ENCODE results near the gene PTPRN2. TPM values are rescaled to one million over a fixed set of nuclear protein-coding genes. Genes with fewer than 3 reads are reported as not detected.
A peak's percentile ranks its signal among the peaks of the same experiment; 100 is the strongest.

The PTPRN2 gene
- total and polyA plus RNA-seq, 2 of the 13 experiments (the other 11 are each of a cell fraction or from before 2014, with no cell fraction given) = 2.5 to 24.2 TPM

- TF ChIP-seq, protein P1, sequence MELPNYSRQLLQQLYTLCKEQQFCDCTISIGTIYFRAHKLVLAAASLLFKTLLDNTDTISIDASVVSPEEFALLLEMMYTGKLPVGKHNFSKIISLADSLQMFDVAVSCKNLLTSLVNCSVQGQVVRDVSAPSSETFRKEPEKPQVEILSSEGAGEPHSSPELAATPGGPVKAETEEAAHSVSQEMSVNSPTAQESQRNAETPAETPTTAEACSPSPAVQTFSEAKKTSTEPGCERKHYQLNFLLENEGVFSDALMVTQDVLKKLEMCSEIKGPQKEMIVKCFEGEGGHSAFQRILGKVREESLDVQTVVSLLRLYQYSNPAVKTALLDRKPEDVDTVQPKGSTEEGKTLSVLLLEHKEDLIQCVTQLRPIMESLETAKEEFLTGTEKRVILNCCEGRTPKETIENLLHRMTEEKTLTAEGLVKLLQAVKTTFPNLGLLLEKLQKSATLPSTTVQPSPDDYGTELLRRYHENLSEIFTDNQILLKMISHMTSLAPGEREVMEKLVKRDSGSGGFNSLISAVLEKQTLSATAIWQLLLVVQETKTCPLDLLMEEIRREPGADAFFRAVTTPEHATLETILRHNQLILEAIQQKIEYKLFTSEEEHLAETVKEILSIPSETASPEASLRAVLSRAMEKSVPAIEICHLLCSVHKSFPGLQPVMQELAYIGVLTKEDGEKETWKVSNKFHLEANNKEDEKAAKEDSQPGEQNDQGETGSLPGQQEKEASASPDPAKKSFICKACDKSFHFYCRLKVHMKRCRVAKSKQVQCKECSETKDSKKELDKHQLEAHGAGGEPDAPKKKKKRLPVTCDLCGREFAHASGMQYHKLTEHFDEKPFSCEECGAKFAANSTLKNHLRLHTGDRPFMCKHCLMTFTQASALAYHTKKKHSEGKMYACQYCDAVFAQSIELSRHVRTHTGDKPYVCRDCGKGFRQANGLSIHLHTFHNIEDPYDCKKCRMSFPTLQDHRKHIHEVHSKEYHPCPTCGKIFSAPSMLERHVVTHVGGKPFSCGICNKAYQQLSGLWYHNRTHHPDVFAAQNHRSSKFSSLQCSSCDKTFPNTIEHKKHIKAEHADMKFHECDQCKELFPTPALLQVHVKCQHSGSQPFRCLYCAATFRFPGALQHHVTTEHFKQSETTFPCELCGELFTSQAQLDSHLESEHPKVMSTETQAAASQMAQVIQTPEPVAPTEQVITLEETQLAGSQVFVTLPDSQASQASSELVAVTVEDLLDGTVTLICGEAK (IDR thresholded peaks at IDR 0.05) = 0 out of 2 replicates have a peak, but pooled peaks have one; percentile 1
- TF ChIP-seq, protein P1 (CRISPR knock-in tag; IDR thresholded peaks at IDR 0.05) = no peak
- TF ChIP-seq SOX6 (IDR thresholded peaks at IDR 0.05) (0 out of 2 replicates have a peak, but pooled peaks have one; percentile 56), SOX6 (CRISPR knock-in tag; IDR thresholded peaks at IDR 0.05) (no peak), ZNF318 (CRISPR knock-in tag; IDR thresholded peaks at IDR 0.05) (no peak), ZNF724P (CRISPR knock-in tag; IDR thresholded peaks at IDR 0.05; ENCODE audit: borderline replicate concordance) (0 out of 2 replicates have a peak, but pooled peaks have one; percentile 4), CHCHD3 (CRISPR knock-in tag; IDR thresholded peaks at IDR 0.05) (0 out of 2 replicates have a peak, but pooled peaks have one; percentile 65), JUND (CRISPR knock-in tag; IDR thresholded peaks at IDR 0.05) (0 out of 2 replicates have a peak, but pooled peaks have one; percentile 31)
Observed at GRCh38 chr7:158262284-158263109, 325.1 kb downstream of the PTPRN2 start (continued).
